IMR-90 (cell line): ENCODE results near the gene DNAJC4.

Source experiments
- BHLHE40 ChIP-seq: fragments of 150-350 bp; IDR thresholded peaks from 2 replicates; pipeline ENCODE4 v1.6.1; 2016; ENCODE audit warnings: mild to moderate bottlenecking, low read depth, low read length
- CTCF ChIP-seq: conservative IDR thresholded peaks from 2 replicates; pipeline ENCODE4 v1.5.1; 2012; ENCODE audit warnings: mild to moderate bottlenecking, low read depth, low read length, improper control_type of control experiment
- POLR2A ChIP-seq: IDR thresholded peaks from 2 replicates; pipeline ENCODE4 v1.6.1; 2012; ENCODE audit warnings: mild to moderate bottlenecking, low read depth, low read length
- SMC3 ChIP-seq: fragments of 150-350 bp; IDR thresholded peaks from 2 replicates; pipeline ENCODE4 v1.6.1; 2016; ENCODE audit warnings: low read depth, mild to moderate bottlenecking, antibody characterized with exemption, low read length, moderate library complexity

- TF ChIP-seq BHLHE40 (no peak), CTCF (no peak), SMC3 (no peak), POLR2A (no peak)
These were observed 49.5 kb upstream of the DNAJC4 start for GRCh38 chr11:64180891-64181290.
